Measurements from ENCODE around the gene RASAL2. TPM values are rescaled to one million over a fixed set of nuclear protein-coding genes. Genes with fewer than 3 reads are reported as not detected.

RASAL2 gene
- total and polyA plus RNA-seq, 11 donors = 6.2 to 112 (median 39.9) TPM

- DNase-seq (no peak), ATAC-seq (no peak)
- H3K27ac ChIP-seq = no peak overlapping the region
- H3K9me3 ChIP-seq = no peaks in the 10 kb centered on the region
- no peaks in the 10 kb centered on the region for H3K27me3 ChIP-seq
- H3K4me1 ChIP-seq = peaks cover 0 to 22% (median 7%) of the 10 kb centered on the region in 12 donors
- H3K4me3 ChIP-seq = no peak overlapping the region
- no peaks in the 10 kb centered on the region for H3K36me3 ChIP-seq
- no peak for TF ChIP-seq POLR2A (IDR thresholded peaks at IDR 0.05)
- TF ChIP-seq CTCF (IDR thresholded peaks at IDR 0.05) = no peak
- intact Hi-C loops (cut with DNase I) = no loop called here
- WGBS, 4 donors = 92 to 98% (median 94%) methylated on average over 4 of the region's 4 CpGs
Observed at GRCh38 chr1:178489399-178489798, 395.5 kb downstream of the RASAL2 start.

GRCh38 chr1:178490136-178490535 lies 396.2 kb downstream of the RASAL2 start:
- DNase-seq (no peak), ATAC-seq (no peak)
- intact Hi-C loops (cut with DNase I) = no loop called here
- no peak overlapping the region for H3K27ac ChIP-seq
- no peaks in the 10 kb centered on the region for H3K9me3 ChIP-seq
- 94 to 98% (median 95%) methylated on average over 3 to 8 of the region's 8 CpGs for WGBS, 4 donors
- no peak for TF ChIP-seq POLR2A (IDR thresholded peaks at IDR 0.05)
- no peak for TF ChIP-seq CTCF (IDR thresholded peaks at IDR 0.05)
- H3K4me1 ChIP-seq = peaks cover 0 to 21% (median 7%) of the 10 kb centered on the region in 12 donors
- H3K36me3 ChIP-seq = no peaks in the 10 kb centered on the region
- H3K27me3 ChIP-seq = no peaks in the 10 kb centered on the region
- H3K4me3 ChIP-seq = no peak overlapping the region

- 85 to 90% (median 88%) methylated on average over 7 to 9 of the region's 9 CpGs for WGBS, 4 donors
- no peak for DNase-seq
Observed at GRCh38 chr1:178490967-178491366, 397.1 kb downstream of the RASAL2 start.

GRCh38 chr1:178491721-178492120 lies 397.8 kb downstream of the RASAL2 start:
- no peak for DNase-seq
- ATAC-seq = no peak

More at GRCh38 chr1:178490967-178491366, 397.1 kb downstream of the RASAL2 start:
- ATAC-seq = no peak
- Histone ChIP-seq H3K4me3 (no peak overlapping the region), H3K36me3 (no peaks in the 10 kb centered on the region), H3K9me3 (no peaks in the 10 kb centered on the region), H3K27me3 (no peaks in the 10 kb centered on the region), H3K4me1 (peaks cover 0 to 13% (median 7%) of the 10 kb centered on the region in 12 donors), H3K27ac (no peak overlapping the region)
- intact Hi-C loops (cut with DNase I) = no loop called here
- TF ChIP-seq POLR2A (IDR thresholded peaks at IDR 0.05) (no peak), CTCF (IDR thresholded peaks at IDR 0.05) (no peak)

More at GRCh38 chr1:178491721-178492120, 397.8 kb downstream of the RASAL2 start:
- peaks cover 0 to 6% (median 3%) of the 10 kb centered on the region in 12 donors for H3K4me1 ChIP-seq
- H3K4me3 ChIP-seq = no peak overlapping the region
- WGBS, 4 donors = 93 to 95% (median 94%) methylated on average over 4 of the region's 4 CpGs
- H3K27me3 ChIP-seq = no peaks in the 10 kb centered on the region
- intact Hi-C loops (cut with DNase I) = no loop called here
- H3K36me3 ChIP-seq = no peaks in the 10 kb centered on the region
- TF ChIP-seq POLR2A (IDR thresholded peaks at IDR 0.05) (no peak), CTCF (IDR thresholded peaks at IDR 0.05) (no peak)
- H3K9me3 ChIP-seq = no peaks in the 10 kb centered on the region
- H3K27ac ChIP-seq = no peak overlapping the region
